H9 (cell line): Measurements from ENCODE around the gene TTC31. TPM values are rescaled to one million over a fixed set of nuclear protein-coding genes. Genes with fewer than 3 reads are reported as not detected.
A peak's percentile ranks its signal among the peaks of the same experiment; 100 is the strongest.

ENCODE experiments used
- DNase-seq: peaks from one replicate; pipeline ENCODE4 v3.0.0-alpha.2; 2017
- H2AFZ ChIP-seq: one replicate; pipeline ENCODE4 v1.6.1; 2013; ENCODE audit warnings: mild to moderate bottlenecking, low read length, control low read depth, moderate library complexity
- H2AK5ac ChIP-seq: 2 replicates; pipeline ENCODE4 v1.6.1; 2013; ENCODE audit warnings: low read length, control low read depth, mixed read lengths; ENCODE audit not compliant: insufficient read length
- H2BK120ac ChIP-seq: one replicate; pipeline ENCODE4 v1.6.1; 2013; ENCODE audit warnings: low read depth, mild to moderate bottlenecking, low read length, control low read depth, inconsistent platforms; ENCODE audit not compliant: poor library complexity, severe bottlenecking
- H2BK12ac ChIP-seq: 2 replicates; pipeline ENCODE4 v1.6.1; 2013; ENCODE audit warnings: low read length, control low read depth, mixed read lengths, low read depth; ENCODE audit not compliant: insufficient read length
- H2BK15ac ChIP-seq: 2 replicates; pipeline ENCODE4 v1.6.1; 2013; ENCODE audit warnings: low read depth, low read length, control low read depth
- H2BK20ac ChIP-seq: one replicate; pipeline ENCODE4 v1.6.1; 2013; ENCODE audit warnings: low read depth, mild to moderate bottlenecking, low read length, control low read depth, inconsistent platforms; ENCODE audit not compliant: poor library complexity, severe bottlenecking
- H2BK5ac ChIP-seq: 2 replicates; pipeline ENCODE4 v1.6.1; 2013; ENCODE audit warnings: low read length, control low read depth, mixed read lengths; ENCODE audit not compliant: insufficient read length
- H3K14ac ChIP-seq: 2 replicates; pipeline ENCODE4 v1.6.1; 2013; ENCODE audit warnings: low read length, control low read depth; ENCODE audit not compliant: insufficient read depth
- H3K18ac ChIP-seq: 2 replicates; pipeline ENCODE4 v1.6.1; 2013; ENCODE audit warnings: low read depth, mild to moderate bottlenecking, mixed read lengths, low read length, control low read depth; ENCODE audit not compliant: insufficient read length
- H3K23ac ChIP-seq: 2 replicates; pipeline ENCODE4 v1.6.1; 2013; ENCODE audit warnings: low read length, control low read depth, mixed read lengths, low read depth; ENCODE audit not compliant: insufficient read length
- H3K23me2 ChIP-seq: 2 replicates; pipeline ENCODE4 v1.6.1; 2013; ENCODE audit warnings: low read depth, mild to moderate bottlenecking, mixed read lengths, low read length, control low read depth; ENCODE audit not compliant: insufficient read length, poor library complexity, severe bottlenecking
- H3K27ac ChIP-seq: 2 replicates; pipeline ENCODE4 v1.5.1; 2013; ENCODE audit warnings: low read length, control low read depth, mixed read lengths, low read depth; ENCODE audit not compliant: insufficient read length
- H3K27me3 ChIP-seq: 2 replicates; pipeline ENCODE4 v1.6.1; 2013; ENCODE audit warnings: low read length, control low read depth, inconsistent platforms; ENCODE audit not compliant: insufficient read depth
- H3K4ac ChIP-seq: 2 replicates; pipeline ENCODE4 v1.6.1; 2013; ENCODE audit warnings: low read depth, mild to moderate bottlenecking, control low read depth, inconsistent platforms, low read length, moderate library complexity
- H3K4me1 ChIP-seq: 2 replicates; pipeline ENCODE4 v1.6.1; 2013; ENCODE audit warnings: low read length, control low read depth, inconsistent platforms; ENCODE audit not compliant: insufficient read depth
- H3K4me2 ChIP-seq: 2 replicates; pipeline ENCODE4 v1.6.1; 2013; ENCODE audit warnings: low read length, control low read depth, mixed read lengths; ENCODE audit not compliant: insufficient read length, insufficient read depth
- H3K56ac ChIP-seq: 2 replicates; pipeline ENCODE4 v1.6.1; 2013; ENCODE audit warnings: low read depth, mild to moderate bottlenecking, mixed read lengths, low read length, control low read depth; ENCODE audit not compliant: insufficient read length
- H3K79me1 ChIP-seq: 2 replicates; pipeline ENCODE4 v1.6.1; 2013; ENCODE audit warnings: low read depth, mild to moderate bottlenecking, moderate library complexity, low read length, control low read depth, inconsistent platforms; ENCODE audit not compliant: insufficient read depth, poor library complexity, severe bottlenecking
- H3K79me2 ChIP-seq: 2 replicates; pipeline ENCODE4 v1.6.1; 2013; ENCODE audit warnings: low read length, control low read depth, inconsistent platforms; ENCODE audit not compliant: insufficient read depth
- H3K9ac ChIP-seq: 2 replicates; pipeline ENCODE4 v1.6.1; 2013; ENCODE audit warnings: low read length, control low read depth, mixed read lengths; ENCODE audit not compliant: insufficient read length; ENCODE audit errors: extremely low read depth
- H3K9me3 ChIP-seq: one replicate; pipeline ENCODE4 v1.6.1; 2013; ENCODE audit warnings: low read depth, low read length, inconsistent platforms; ENCODE audit not compliant: control insufficient read depth
- H3T11ph ChIP-seq: one replicate; pipeline ENCODE4 v1.6.1; 2013; ENCODE audit warnings: mild to moderate bottlenecking, low read length, control low read depth, inconsistent platforms
- H4K20me1 ChIP-seq: one replicate; pipeline ENCODE4 v1.6.1; 2013; ENCODE audit not compliant: control insufficient read depth, insufficient read length, insufficient read depth
- H4K5ac ChIP-seq: 2 replicates; pipeline ENCODE4 v1.6.1; 2013; ENCODE audit warnings: low read depth, mild to moderate bottlenecking, mixed read lengths, low read length, control low read depth; ENCODE audit not compliant: insufficient read length
- H4K8ac ChIP-seq: replicated peaks from 2 replicates; pipeline ENCODE4 v1.6.1; 2013; ENCODE audit warnings: low read length, control low read depth, mixed read lengths, low read depth; ENCODE audit not compliant: insufficient read length
- H4K91ac ChIP-seq: 2 replicates; pipeline ENCODE4 v1.6.1; 2013; ENCODE audit warnings: low read depth, mild to moderate bottlenecking, moderate library complexity, mixed read lengths, low read length, control low read depth; ENCODE audit not compliant: insufficient read length
- H3K27ac Mint-ChIP-seq, 3 experiments: 2 replicates in 2 of 3; 3 replicates in 1 of 3; pipeline ENCODE4 v1.8.0; 2020 to 2021; ENCODE audit warnings: mixed read lengths in 3 of 3, mild to moderate bottlenecking in 1 of 3, moderate library complexity in 1 of 3
- H3K27me3 Mint-ChIP-seq: 2 replicates; pipeline ENCODE4 v1.8.0; 2021; ENCODE audit warnings: low read depth, mild to moderate bottlenecking, moderate library complexity, mixed read lengths
- H3K36me3 Mint-ChIP-seq, 3 experiments: 2 replicates in 2 of 3; 3 replicates in 1 of 3; pipeline ENCODE4 v1.8.0; 2020 to 2021; ENCODE audit warnings: low read depth in 3 of 3, mixed read lengths in 3 of 3; ENCODE audit not compliant: insufficient read depth in 1 of 3
- H3K4me1 Mint-ChIP-seq, 2 experiments: 2 replicates each; pipeline ENCODE4 v1.8.0; 2020; ENCODE audit warnings: mixed read lengths in 2 of 2
- H3K4me3 Mint-ChIP-seq, 2 experiments: 2 replicates in 1 of 2; 3 replicates in 1 of 2; pipeline ENCODE4 v1.8.0; 2020 to 2021; ENCODE audit warnings: mild to moderate bottlenecking in 2 of 2, mixed read lengths in 2 of 2, moderate library complexity in 1 of 2
- H3K9me3 Mint-ChIP-seq, 2 experiments: 2 replicates in 1 of 2; 3 replicates in 1 of 2; pipeline ENCODE4 v1.8.0; 2020; ENCODE audit warnings: mild to moderate bottlenecking in 2 of 2, mixed read lengths in 2 of 2, moderate library complexity in 1 of 2
- WGBS: extraction: QIAGEN DNeasy Blood & Tissue Kit; methylation state at CpG from one replicate; pipeline ENCODE4 v1.1.7; 2013; ENCODE audit warnings: missing lambda C conversion rate, low lambda C conversion rate, mixed read lengths; ENCODE audit not compliant: insufficient read length; ENCODE audit errors: extremely low coverage; 5-methylcytosine and 5-hydroxymethylcytosine counted together
- total RNA-seq: library from RNA; stranded (reverse); gene quantifications from 2 replicates; pipeline ENCODE4 v1.2.1, GENCODE V29; 2021
- TF ChIP-seq, protein P1 (sequence below): fragments of 200-600 bp; sonication (generic); conservative IDR thresholded peaks from 3 replicates; pipeline ENCODE4 v1.8.0; 2021; ENCODE audit warnings: antibody characterized with exemption, mild to moderate bottlenecking

Gene TTC31
- total RNA-seq, 1 experiment from 2014 or later = 33.3 TPM

DNA sequence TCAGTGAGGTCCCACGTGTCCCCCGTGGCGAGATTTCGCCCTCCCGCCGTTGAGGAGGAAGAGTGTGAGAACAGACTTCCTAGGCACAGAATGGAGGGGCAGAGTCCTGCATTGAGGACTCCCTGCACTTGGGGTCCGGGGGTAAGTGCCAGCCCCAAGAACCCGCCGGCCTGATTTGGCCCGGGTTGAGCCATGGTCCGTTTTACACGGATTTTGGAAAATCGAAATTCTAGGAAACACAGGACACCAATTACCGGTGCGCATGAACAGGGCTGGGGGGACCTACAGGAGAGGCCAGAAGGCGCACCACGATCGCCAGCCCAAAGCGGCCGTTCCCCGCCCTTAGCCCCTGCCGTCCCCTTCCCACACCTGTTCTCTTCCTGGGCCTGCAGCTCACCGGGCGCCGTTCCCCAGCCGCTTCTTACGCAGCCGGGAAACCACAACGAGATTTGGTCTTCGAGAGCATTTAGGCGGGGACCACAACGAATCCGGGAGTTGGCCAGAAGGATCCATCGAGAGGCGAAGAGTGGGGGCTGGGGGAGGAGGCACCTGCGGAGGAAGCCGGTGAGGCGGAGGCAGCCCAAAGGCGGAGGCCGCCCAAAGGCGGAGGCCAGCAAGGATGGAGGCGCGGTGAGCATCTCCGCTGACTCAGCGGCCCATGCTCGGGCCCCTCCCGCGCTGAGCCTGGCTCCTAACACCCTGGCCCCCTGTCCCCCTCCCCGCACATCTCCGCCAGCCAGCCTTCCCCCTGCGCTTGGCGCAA, 30.9 kb downstream of the TTC31 start:
- Histone ChIP-seq H3K4ac (no peak overlapping the region), H2BK5ac (no peak overlapping the region), H3K23me2 (peaks cover 19% of the 10 kb centered on the region), H4K8ac (no peak overlapping the region), H2BK15ac (no peak overlapping the region), H4K91ac (no peak overlapping the region), H2AFZ (no peak overlapping the region), H3K27me3 (peaks cover 83% of the 10 kb centered on the region), H3K27ac (no peak overlapping the region), H3K4me1 (no peaks in the 10 kb centered on the region), H3K56ac (no peak overlapping the region), H4K5ac (no peak overlapping the region), H3T11ph (no peak overlapping the region), H2BK20ac (no peak overlapping the region), H3K9ac (no peak overlapping the region), H3K14ac (no peak overlapping the region), H4K20me1 (no peaks in the 10 kb centered on the region), H3K4me2 (peak overlapping the region; percentile 49), H2BK120ac (no peak overlapping the region), H2BK12ac (no peak overlapping the region), H3K18ac (no peak overlapping the region), H3K79me1 (no peaks in the 10 kb centered on the region), H3K79me2 (no peaks in the 10 kb centered on the region), H3K9me3 (no peaks in the 10 kb centered on the region), H2AK5ac (no peak overlapping the region), H3K23ac (no peak overlapping the region)
- peaks cover 12 to 15% of the 10 kb centered on the region in 2 experiments for H3K4me1 Mint-ChIP-seq
- peaks cover 5 to 8% (median 6%) of the 10 kb centered on the region in 3 experiments; a peak in 6 of 7 replicates for H3K36me3 Mint-ChIP-seq
- no CpG with 5 or more reads among the region's 52 CpGs for WGBS
- TF ChIP-seq, protein P1, sequence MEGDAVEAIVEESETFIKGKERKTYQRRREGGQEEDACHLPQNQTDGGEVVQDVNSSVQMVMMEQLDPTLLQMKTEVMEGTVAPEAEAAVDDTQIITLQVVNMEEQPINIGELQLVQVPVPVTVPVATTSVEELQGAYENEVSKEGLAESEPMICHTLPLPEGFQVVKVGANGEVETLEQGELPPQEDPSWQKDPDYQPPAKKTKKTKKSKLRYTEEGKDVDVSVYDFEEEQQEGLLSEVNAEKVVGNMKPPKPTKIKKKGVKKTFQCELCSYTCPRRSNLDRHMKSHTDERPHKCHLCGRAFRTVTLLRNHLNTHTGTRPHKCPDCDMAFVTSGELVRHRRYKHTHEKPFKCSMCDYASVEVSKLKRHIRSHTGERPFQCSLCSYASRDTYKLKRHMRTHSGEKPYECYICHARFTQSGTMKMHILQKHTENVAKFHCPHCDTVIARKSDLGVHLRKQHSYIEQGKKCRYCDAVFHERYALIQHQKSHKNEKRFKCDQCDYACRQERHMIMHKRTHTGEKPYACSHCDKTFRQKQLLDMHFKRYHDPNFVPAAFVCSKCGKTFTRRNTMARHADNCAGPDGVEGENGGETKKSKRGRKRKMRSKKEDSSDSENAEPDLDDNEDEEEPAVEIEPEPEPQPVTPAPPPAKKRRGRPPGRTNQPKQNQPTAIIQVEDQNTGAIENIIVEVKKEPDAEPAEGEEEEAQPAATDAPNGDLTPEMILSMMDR = no peak
- DNase-seq = peak; percentile 54
- H3K4me3 Mint-ChIP-seq = peak overlapping the region; percentile 34 to 74
- H3K27me3 Mint-ChIP-seq = peaks cover 96% of the 10 kb centered on the region
- H3K9me3 Mint-ChIP-seq = peaks cover 13 to 17% of the 10 kb centered on the region in 2 experiments
- no peak overlapping the region for H3K27ac Mint-ChIP-seq
